GM12878 (cell line): ENCODE measurements around the gene TNIP2.

Experiments
- POLR2AphosphoS2 ChIP-seq: IDR thresholded peaks from 2 replicates; pipeline ENCODE4 v1.6.1; 2011; ENCODE audit warnings: low read depth, mild to moderate bottlenecking, low read length, improper control_type of control experiment, moderate library complexity
- TF ChIP-seq, protein P1 (sequence below): IDR thresholded peaks from 2 replicates; pipeline ENCODE4 v1.6.1; 2012; ENCODE audit warnings: mild to moderate bottlenecking, low read depth, low read length

- TF ChIP-seq POLR2AphosphoS2, result no peak
- TF ChIP-seq, protein P1, sequence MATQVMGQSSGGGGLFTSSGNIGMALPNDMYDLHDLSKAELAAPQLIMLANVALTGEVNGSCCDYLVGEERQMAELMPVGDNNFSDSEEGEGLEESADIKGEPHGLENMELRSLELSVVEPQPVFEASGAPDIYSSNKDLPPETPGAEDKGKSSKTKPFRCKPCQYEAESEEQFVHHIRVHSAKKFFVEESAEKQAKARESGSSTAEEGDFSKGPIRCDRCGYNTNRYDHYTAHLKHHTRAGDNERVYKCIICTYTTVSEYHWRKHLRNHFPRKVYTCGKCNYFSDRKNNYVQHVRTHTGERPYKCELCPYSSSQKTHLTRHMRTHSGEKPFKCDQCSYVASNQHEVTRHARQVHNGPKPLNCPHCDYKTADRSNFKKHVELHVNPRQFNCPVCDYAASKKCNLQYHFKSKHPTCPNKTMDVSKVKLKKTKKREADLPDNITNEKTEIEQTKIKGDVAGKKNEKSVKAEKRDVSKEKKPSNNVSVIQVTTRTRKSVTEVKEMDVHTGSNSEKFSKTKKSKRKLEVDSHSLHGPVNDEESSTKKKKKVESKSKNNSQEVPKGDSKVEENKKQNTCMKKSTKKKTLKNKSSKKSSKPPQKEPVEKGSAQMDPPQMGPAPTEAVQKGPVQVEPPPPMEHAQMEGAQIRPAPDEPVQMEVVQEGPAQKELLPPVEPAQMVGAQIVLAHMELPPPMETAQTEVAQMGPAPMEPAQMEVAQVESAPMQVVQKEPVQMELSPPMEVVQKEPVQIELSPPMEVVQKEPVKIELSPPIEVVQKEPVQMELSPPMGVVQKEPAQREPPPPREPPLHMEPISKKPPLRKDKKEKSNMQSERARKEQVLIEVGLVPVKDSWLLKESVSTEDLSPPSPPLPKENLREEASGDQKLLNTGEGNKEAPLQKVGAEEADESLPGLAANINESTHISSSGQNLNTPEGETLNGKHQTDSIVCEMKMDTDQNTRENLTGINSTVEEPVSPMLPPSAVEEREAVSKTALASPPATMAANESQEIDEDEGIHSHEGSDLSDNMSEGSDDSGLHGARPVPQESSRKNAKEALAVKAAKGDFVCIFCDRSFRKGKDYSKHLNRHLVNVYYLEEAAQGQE, result no peak
Measured at GRCh38 chr4:2804973-2805501, 48.9 kb upstream of the TNIP2 start.
